Heart left ventricle (tissue), 16 donors: ENCODE data around the gene ACAN. TPM values are rescaled to one million over a fixed set of nuclear protein-coding genes. Genes with fewer than 3 reads are reported as not detected.
A peak's percentile ranks its signal among the peaks of the same experiment; 100 is the strongest.

Experiments
- ATAC-seq, 4 donors: fragments of 200-7000 bp; cut with Tn5 transposase; one replicate each; pipeline ENCODE4 v1.9.1; 2020 to 2022; ENCODE audit warnings: moderate library complexity in 4 of 4, mild to moderate bottlenecking in 3 of 4, moderate number of reproducible peaks in 1 of 4
- DNase-seq, 5 donors: peaks; one replicate each; pipeline ENCODE4 v3.0.0-alpha.2; 2020
- H3K27ac ChIP-seq, 12 donors: fragments of 200-600 bp; sonication (generic) in 4 of 12; one replicate each; pipeline versions ENCODE4 v1.5.0 to v1.8.0; 2016 to 2022; ENCODE audit warnings: mild to moderate bottlenecking in 2 of 12
- H3K27me3 ChIP-seq, 9 donors: fragments of 200-600 bp; sonication (generic) in 2 of 9; one replicate each; pipeline versions ENCODE4 v1.5.1 to v1.8.0; 2016 to 2022; ENCODE audit warnings: mild to moderate bottlenecking in 3 of 9
- H3K36me3 ChIP-seq, 9 donors: fragments of 200-600 bp; sonication (generic) in 2 of 9; one replicate each; pipeline versions ENCODE4 v1.5.0 to v1.8.0; 2018 to 2022; ENCODE audit warnings: mild to moderate bottlenecking in 2 of 9
- H3K4me1 ChIP-seq, 12 donors: fragments of 200-600 bp; sonication (generic) in 4 of 12; one replicate each; pipeline versions ENCODE4 v1.5.0 to v1.8.0; 2016 to 2022; ENCODE audit warnings: mild to moderate bottlenecking in 3 of 12
- H3K4me3 ChIP-seq, 12 donors: fragments of 200-600 bp; sonication (generic) in 4 of 12; one replicate each; pipeline versions ENCODE4 v1.5.0 to v1.8.0; 2017 to 2022; ENCODE audit warnings: mild to moderate bottlenecking in 9 of 12, moderate library complexity in 4 of 12
- H3K9me3 ChIP-seq, 12 donors: fragments of 200-600 bp; sonication (generic) in 4 of 12; one replicate each; pipeline versions ENCODE4 v1.5.0 to v1.8.0; 2016 to 2022; ENCODE audit warnings: mild to moderate bottlenecking in 1 of 12
- POLR2A ChIP-seq, 2 donors: fragments of 450-650 bp; IDR thresholded peaks; one replicate each; pipeline ENCODE4 v1.6.1; 2017; ENCODE audit warnings: antibody characterized with exemption in 2 of 2, mild to moderate bottlenecking in 2 of 2, moderate library complexity in 2 of 2
- WGBS, 4 donors: extraction: QIAGEN DNeasy Blood & Tissue Kit in 2 of 4; methylation state at CpG; one replicate each; pipeline versions ENCODE4 v1.1.5 to v1.1.7; 2013 to 2018; 5-methylcytosine and 5-hydroxymethylcytosine counted together
- intact Hi-C, 10 donors: fragments of 100-400 bp; cut with DNase I; formaldehyde crosslinking; loops; one replicate each; pipeline versions ENCODE4 v1.11.1 to v1.14.2; 2022
- polyA plus RNA-seq, 2 donors: library from polyadenylated mRNA; stranded (reverse); fragments of 200-250 nt; gene quantifications; one replicate each; pipeline ENCODE4 v1.2.3, GENCODE V29; 2013
- total RNA-seq, 9 donors: library from RNA; depleted of rRNA in 2 of 9; stranded (reverse); fragments of >200 nt in 2 of 9; fragmentation: NEBNext Ultra II Directional in 3 of 9; extraction: Animal tissue kit (Norgen Biotek cat#: 25700) in 3 of 9; gene quantifications; one replicate each; pipeline versions ENCODE4 v1.1.0 to v1.2.4, GENCODE V29; 2016 to 2023
- TF ChIP-seq, protein P1 (sequence below), 12 donors: fragments of 200-600 bp; sonication (generic) in 4 of 12; IDR thresholded peaks; one replicate each; pipeline versions ENCODE4 v1.5.0 to v1.8.0; 2018 to 2022; ENCODE audit warnings: antibody characterized with exemption in 12 of 12, mild to moderate bottlenecking in 5 of 12
- donor health status: ischemic (EF 13 %, LVEDD 7.1; RV severe dilation, severe dysfunction).
- donor health status: healthy with polysubstance abuse.
- donor health status: DM: no; HTN: yes; CAD: no.
- donor health status: DM: no; HTN: no; CAD: no.
- donor health status: ischemic (EF 25% LVEDD 6.9; RV normal size, moderate dysfunction).
- donor health status: ischemic (EF 25% LVEDD 5.7; RV mildly dilated, moderate dysfunction).
- donor health status: healthy.
- donor health status: DM: yes; HTN: yes; CAD: no.
- donor health status: ischemic (EF 35%, LVEDD 5.7; RV mildly dilated, moderate dysfunction).
- donor health status: nonischemic (EF 11% LVEDD 7.7; RV severe dilation, severe dysfunction).
- donor health status: DM: yes; HTN: yes; CAD: no.
- donor health status: PGD.
- donor health status: ischemic (EF 29% LVEDD 5.4; RV normal size, mild dysfunction).
- donor health status: nonischemic (EF 23%, LVEDD 6.1; RV moderate dilation, normal function).

The ACAN gene
- total and polyA plus RNA-seq, 11 donors: 0.02 to 1.2 (median 0.17) TPM; not detected in 1

DNA sequence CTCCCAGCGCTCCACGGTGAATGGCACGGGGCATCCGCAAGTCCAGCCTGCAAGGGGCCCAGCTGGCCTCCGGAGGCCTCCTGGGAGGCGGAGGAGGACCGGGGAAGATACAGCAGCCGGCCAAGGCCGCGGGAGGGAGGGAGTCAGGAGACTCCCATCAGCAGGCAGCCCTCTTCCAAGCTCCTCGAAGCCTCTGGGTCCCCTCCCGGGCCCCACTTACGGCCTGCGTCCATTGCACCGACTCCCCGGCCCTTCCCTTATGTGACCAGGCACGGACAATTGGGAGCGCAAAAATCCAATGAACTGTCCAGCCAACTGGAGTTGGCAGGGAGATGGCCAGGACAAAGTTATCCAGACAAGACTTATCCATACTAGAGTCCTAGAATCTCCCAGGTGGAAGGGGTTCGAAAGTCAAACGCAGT lies 109.3 kb downstream of the ACAN start:
- intact Hi-C loops: loop anchor here in 1 of 10 donors (5.0 to 10.0 kb wide), 2 partner anchors 70 to 422 kb away; partner anchors contain the start of gene POLG
- Histone ChIP-seq H3K27me3 (no peaks in the 10 kb centered on the region), H3K27ac (peak overlapping the region; percentile 84 to 98 (median 92)), H3K4me1 (peaks cover 3 to 60% (median 42%) of the 10 kb centered on the region in 12 donors), H3K4me3 (peak overlapping the region; percentile 61 to 94 (median 83)), H3K9me3 (no peaks in the 10 kb centered on the region), H3K36me3 (peaks cover 0 to 29% (median 26%) of the 10 kb centered on the region in 9 donors)
- WGBS, 4 donors: 0 to 7% (median 1%) methylated on average over 11 to 20 of the region's 20 CpGs
- peak; percentile 12 to 57 (median 31) for ATAC-seq
- TF ChIP-seq, protein P1, sequence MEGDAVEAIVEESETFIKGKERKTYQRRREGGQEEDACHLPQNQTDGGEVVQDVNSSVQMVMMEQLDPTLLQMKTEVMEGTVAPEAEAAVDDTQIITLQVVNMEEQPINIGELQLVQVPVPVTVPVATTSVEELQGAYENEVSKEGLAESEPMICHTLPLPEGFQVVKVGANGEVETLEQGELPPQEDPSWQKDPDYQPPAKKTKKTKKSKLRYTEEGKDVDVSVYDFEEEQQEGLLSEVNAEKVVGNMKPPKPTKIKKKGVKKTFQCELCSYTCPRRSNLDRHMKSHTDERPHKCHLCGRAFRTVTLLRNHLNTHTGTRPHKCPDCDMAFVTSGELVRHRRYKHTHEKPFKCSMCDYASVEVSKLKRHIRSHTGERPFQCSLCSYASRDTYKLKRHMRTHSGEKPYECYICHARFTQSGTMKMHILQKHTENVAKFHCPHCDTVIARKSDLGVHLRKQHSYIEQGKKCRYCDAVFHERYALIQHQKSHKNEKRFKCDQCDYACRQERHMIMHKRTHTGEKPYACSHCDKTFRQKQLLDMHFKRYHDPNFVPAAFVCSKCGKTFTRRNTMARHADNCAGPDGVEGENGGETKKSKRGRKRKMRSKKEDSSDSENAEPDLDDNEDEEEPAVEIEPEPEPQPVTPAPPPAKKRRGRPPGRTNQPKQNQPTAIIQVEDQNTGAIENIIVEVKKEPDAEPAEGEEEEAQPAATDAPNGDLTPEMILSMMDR (IDR thresholded peaks at IDR 0.05): no peak
- no peak for TF ChIP-seq POLR2A (IDR thresholded peaks at IDR 0.05)
- DNase-seq: peak in 3 of 5 donors; percentile 67 to 79 (median 69)

DNA sequence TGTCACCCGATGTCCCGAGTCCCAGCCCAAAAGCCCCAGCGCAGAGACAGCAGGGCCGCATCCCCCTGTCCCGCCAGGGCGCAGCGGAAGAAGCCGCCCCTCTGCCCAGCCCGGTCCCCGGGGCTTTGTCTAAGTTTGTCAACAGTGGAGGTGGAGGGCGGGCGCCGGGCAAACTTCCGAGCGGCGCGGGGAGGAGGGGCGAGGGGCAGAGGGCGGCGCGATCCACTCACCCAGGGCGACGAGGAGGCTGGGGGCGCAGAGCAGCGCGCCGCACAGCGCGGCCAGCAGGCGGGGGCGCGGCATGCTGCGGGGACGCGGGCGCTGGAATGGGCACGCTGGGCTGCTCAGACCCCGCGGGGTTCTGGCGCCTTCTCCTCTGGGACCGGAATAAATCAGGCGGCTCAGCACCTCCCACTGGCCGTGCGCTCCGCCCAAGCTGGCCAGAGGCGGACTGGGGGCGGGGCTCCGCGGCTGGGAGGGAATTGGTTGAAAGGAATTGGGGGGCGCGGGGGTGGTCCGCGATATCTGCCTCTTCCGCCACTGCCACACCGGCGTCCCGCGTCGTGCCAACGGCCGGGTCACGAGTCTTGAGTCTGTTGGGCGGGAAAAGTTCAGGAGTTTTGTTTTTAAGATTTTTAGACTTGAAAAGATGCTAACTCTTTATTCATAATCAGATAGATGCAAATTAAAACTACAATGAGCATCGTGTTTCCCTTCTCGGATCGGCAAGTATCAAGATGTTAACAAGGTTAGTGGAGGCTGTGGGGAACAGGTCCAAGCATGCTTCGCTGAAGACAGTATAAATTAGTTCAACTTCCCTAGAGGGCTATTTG lies 110.0 kb downstream of the ACAN start, which contains the start of gene MFGE8:
Gene MFGE8 (minus strand): TSS at position 363 of the 833 bp plus-strand sequence. CDS start 60 bp downstream, at position 303.
- H3K27me3 ChIP-seq: no peaks in the 10 kb centered on the region
- H3K9me3 ChIP-seq: no peaks in the 10 kb centered on the region
- DNase-seq (peak; percentile 84 to 90 (median 87)), ATAC-seq (peak; percentile 40 to 88 (median 79))
- H3K27ac ChIP-seq: peak within 1 kb of the TSS; percentile 84 to 98 (median 92)
- TF ChIP-seq, protein P1 (IDR thresholded peaks at IDR 0.05): peak in 6 of 12 donors; percentile 10 to 41 (median 20)
- peak; percentile 45 to 99 for TF ChIP-seq POLR2A (IDR thresholded peaks at IDR 0.05)
- peak within 1 kb of the TSS; percentile 61 to 94 (median 83) for H3K4me3 ChIP-seq
- peaks cover 0 to 23% (median 19%) of the 10 kb centered on the region in 9 donors for H3K36me3 ChIP-seq
- 1 to 2% (median 1%) methylated on average over 29 to 67 of the region's 67 CpGs for WGBS, 4 donors
- intact Hi-C loops: loop anchor here in 1 of 10 donors (5.0 to 10.0 kb wide), 2 partner anchors 69 to 422 kb away; partner anchors contain the start of gene POLG
- peaks cover under 1 to 60% (median 37%) of the 10 kb centered on the region in 12 donors for H3K4me1 ChIP-seq

DNA sequence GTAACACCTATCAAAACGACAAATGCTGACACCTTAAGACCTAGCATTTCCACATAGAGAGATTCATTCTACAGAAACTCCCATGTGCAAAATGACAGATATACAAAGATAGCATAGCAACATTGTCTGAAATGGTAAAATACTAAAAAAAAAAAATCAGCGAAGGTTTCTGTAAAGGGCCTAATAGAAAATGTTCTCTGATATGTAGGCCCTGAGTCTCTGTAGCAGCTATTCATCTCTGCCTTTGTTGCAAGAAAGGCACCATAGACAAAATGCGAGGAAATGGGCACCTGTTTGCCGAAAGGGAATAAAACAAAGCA lies 110.6 kb downstream of the ACAN start:
- no peaks in the 10 kb centered on the region for H3K9me3 ChIP-seq
- peak overlapping the region in 10 of 12 donors; percentile 61 to 94 (median 84) for H3K4me3 ChIP-seq
- H3K4me1 ChIP-seq: peaks cover 0 to 61% (median 34%) of the 10 kb centered on the region in 12 donors
- intact Hi-C loops: loop anchor here in 1 of 10 donors (5.0 to 10.0 kb wide), 2 partner anchors 68 to 421 kb away; partner anchors contain the start of gene POLG
- H3K27ac ChIP-seq: peak overlapping the region in 10 of 12 donors; percentile 84 to 98 (median 94)
- 67 to 70% (median 69%) methylated on average over 4 of the region's 4 CpGs for WGBS, 4 donors
- DNase-seq: no peak
- no peak for ATAC-seq
- TF ChIP-seq POLR2A (IDR thresholded peaks at IDR 0.05): no peak
- TF ChIP-seq, protein P1 (IDR thresholded peaks at IDR 0.05): no peak
- H3K27me3 ChIP-seq: no peaks in the 10 kb centered on the region
- H3K36me3 ChIP-seq: peaks cover 0 to 17% (median 13%) of the 10 kb centered on the region in 9 donors

- Histone ChIP-seq H3K27me3 (no peaks in the 10 kb centered on the region), H3K4me1 (peaks cover 0 to 51% (median 20%) of the 10 kb centered on the region in 12 donors), H3K4me3 (no peak overlapping the region), H3K27ac (no peak overlapping the region), H3K9me3 (no peaks in the 10 kb centered on the region), H3K36me3 (peaks cover 0 to 3% (median 0%) of the 10 kb centered on the region in 9 donors)
- no peak for TF ChIP-seq POLR2A (IDR thresholded peaks at IDR 0.05)
- TF ChIP-seq, protein P1 (IDR thresholded peaks at IDR 0.05): no peak
- intact Hi-C loops: loop anchor here in 1 of 10 donors (10.0 kb wide), 1 partner anchor 419 kb away; the partner anchor contains the start of gene POLG
- no peak for ATAC-seq
- no peak for DNase-seq
- WGBS, 4 donors: 91 to 95% (median 94%) methylated on average over 10 of the region's 10 CpGs
Measured at GRCh38 chr15:88915354-88915753, 112.1 kb downstream of the ACAN start.
